GM21526 (cell line): ENCODE results near the gene CARNS1.
A peak's percentile ranks its signal among the peaks of the same experiment; 100 is the strongest.

Experiments
- ATAC-seq: cut with Tn5 transposase; IDR thresholded peaks from one replicate; pipeline ENCODE4 v1.9.1; 2021; ENCODE audit warnings: moderate library complexity; ENCODE audit not compliant: unreplicated experiment, low FRiP score

Gene CARNS1

GRCh38 chr11:67407688-67408163 lies 7.8 kb upstream of the CARNS1 start:
- no peak for ATAC-seq

- ATAC-seq = no peak
Observed at GRCh38 chr11:67408437-67409200, 6.9 kb upstream of the CARNS1 start.

- no peak for ATAC-seq
Observed at GRCh38 chr11:67409261-67409666, 6.2 kb upstream of the CARNS1 start.

- ATAC-seq = no peak
Observed at GRCh38 chr11:67409781-67410368, 5.6 kb upstream of the CARNS1 start.

GRCh38 chr11:67410369-67410831 lies 5.1 kb upstream of the CARNS1 start:
- ATAC-seq = no peak

GRCh38 chr11:67410984-67411784 lies 4.3 kb upstream of the CARNS1 start:
- no peak for ATAC-seq

GRCh38 chr11:67411785-67412152 lies 3.7 kb upstream of the CARNS1 start:
- no peak for ATAC-seq

GRCh38 chr11:67412495-67413179 lies 2.8 kb upstream of the CARNS1 start:
- no peak for ATAC-seq

GRCh38 chr11:67413266-67413849 lies 2.1 kb upstream of the CARNS1 start:
- no peak for ATAC-seq

GRCh38 chr11:67416416-67417335 lies 1.2 kb downstream of the CARNS1 start:
- ATAC-seq = no peak

- no peak for ATAC-seq
Observed at GRCh38 chr11:67417425-67417824, 1.9 kb downstream of the CARNS1 start.

GRCh38 chr11:67418476-67419281 lies 3.2 kb downstream of the CARNS1 start:
- ATAC-seq = no peak

GRCh38 chr11:67419325-67420049 lies 4.0 kb downstream of the CARNS1 start:
- ATAC-seq = no peak

- no peak for ATAC-seq
Observed at GRCh38 chr11:67420147-67420645, 4.7 kb downstream of the CARNS1 start.

GRCh38 chr11:67420646-67421429 lies 5.4 kb downstream of the CARNS1 start:
- peak; percentile 66 for ATAC-seq

GRCh38 chr11:67421430-67422031 lies 6.1 kb downstream of the CARNS1 start:
- no peak for ATAC-seq
